ENCODE measurements around the gene RPS16.

DNA sequence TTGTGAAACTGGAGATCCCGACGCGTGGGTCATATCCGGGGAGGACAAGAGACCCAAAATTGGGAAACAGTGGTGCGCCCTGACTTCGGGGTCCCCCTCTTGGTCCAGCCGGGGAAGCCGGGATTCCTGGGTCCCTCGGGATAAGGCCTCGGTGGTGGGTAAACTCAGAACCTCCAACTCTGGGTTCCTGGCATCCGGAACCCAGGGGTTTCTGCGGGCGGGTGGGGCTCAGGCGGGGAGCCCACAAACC lies 28.4 kb downstream of the RPS16 start:
- TF ChIP-seq, protein P1, sequence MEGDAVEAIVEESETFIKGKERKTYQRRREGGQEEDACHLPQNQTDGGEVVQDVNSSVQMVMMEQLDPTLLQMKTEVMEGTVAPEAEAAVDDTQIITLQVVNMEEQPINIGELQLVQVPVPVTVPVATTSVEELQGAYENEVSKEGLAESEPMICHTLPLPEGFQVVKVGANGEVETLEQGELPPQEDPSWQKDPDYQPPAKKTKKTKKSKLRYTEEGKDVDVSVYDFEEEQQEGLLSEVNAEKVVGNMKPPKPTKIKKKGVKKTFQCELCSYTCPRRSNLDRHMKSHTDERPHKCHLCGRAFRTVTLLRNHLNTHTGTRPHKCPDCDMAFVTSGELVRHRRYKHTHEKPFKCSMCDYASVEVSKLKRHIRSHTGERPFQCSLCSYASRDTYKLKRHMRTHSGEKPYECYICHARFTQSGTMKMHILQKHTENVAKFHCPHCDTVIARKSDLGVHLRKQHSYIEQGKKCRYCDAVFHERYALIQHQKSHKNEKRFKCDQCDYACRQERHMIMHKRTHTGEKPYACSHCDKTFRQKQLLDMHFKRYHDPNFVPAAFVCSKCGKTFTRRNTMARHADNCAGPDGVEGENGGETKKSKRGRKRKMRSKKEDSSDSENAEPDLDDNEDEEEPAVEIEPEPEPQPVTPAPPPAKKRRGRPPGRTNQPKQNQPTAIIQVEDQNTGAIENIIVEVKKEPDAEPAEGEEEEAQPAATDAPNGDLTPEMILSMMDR (IDR thresholded peaks at IDR 0.05): no peak
- TF ChIP-seq POLR2A (IDR thresholded peaks at IDR 0.05): no peak
